Sigmoid colon (tissue), 7 donors: ENCODE measurements around the gene CCIN. TPM values are rescaled to one million over a fixed set of nuclear protein-coding genes. Genes with fewer than 3 reads are reported as not detected.

Source experiments
- DNase-seq: peaks from one replicate; pipeline ENCODE4 v3.0.0-alpha.2; 2019
- H3K27ac ChIP-seq, 4 donors: fragments of 200-600 bp; sonication (generic); one replicate each; pipeline ENCODE4 v1.5.1; 2016 to 2019; ENCODE audit warnings: mild to moderate bottlenecking in 1 of 4
- H3K27me3 ChIP-seq, 3 donors: fragments of 200-600 bp; sonication (generic); one replicate each; pipeline ENCODE4 v1.5.1; 2019; ENCODE audit warnings: mild to moderate bottlenecking in 1 of 3
- H3K36me3 ChIP-seq, 4 donors: fragments of 200-600 bp; sonication (generic); one replicate each; pipeline ENCODE4 v1.5.1; 2016 to 2019
- H3K4me1 ChIP-seq, 4 donors: fragments of 200-600 bp; sonication (generic); one replicate each; pipeline ENCODE4 v1.5.1; 2017 to 2019
- H3K4me3 ChIP-seq, 4 donors: fragments of 200-600 bp; sonication (generic); one replicate each; pipeline ENCODE4 v1.5.1; 2017 to 2019; ENCODE audit warnings: mild to moderate bottlenecking in 2 of 4, moderate library complexity in 1 of 4
- H3K9me3 ChIP-seq, 4 donors: fragments of 200-600 bp in 3 of 4; sonication (generic) in 3 of 4; one replicate each; pipeline versions ENCODE4 v1.5.1 to v1.6.1; 2013 to 2019
- EP300 ChIP-seq, 4 donors: sonication (generic); formaldehyde crosslinking; IDR thresholded peaks; one replicate each; pipeline ENCODE4 v1.6.1; 2017; ENCODE audit warnings: antibody characterized with exemption in 4 of 4
- POLR2A ChIP-seq, 2 donors: fragments of 450-650 bp; IDR thresholded peaks; one replicate each; pipeline ENCODE4 v1.6.1; 2016; ENCODE audit warnings: antibody characterized with exemption in 2 of 2, mild to moderate bottlenecking in 2 of 2, moderate library complexity in 2 of 2
- POLR2AphosphoS5 ChIP-seq, 4 donors: sonication (generic); formaldehyde crosslinking; IDR thresholded peaks; one replicate each; pipeline ENCODE4 v1.6.1; 2017; ENCODE audit warnings: antibody characterized with exemption in 4 of 4
- WGBS, 2 donors: extraction: QIAGEN DNeasy Blood & Tissue Kit; methylation state at CpG; one replicate each; pipeline ENCODE4 v1.1.7; 2013; 5-methylcytosine and 5-hydroxymethylcytosine counted together
- intact Hi-C: fragments of 100-400 bp; cut with DNase I; formaldehyde crosslinking; loops from one replicate; pipeline ENCODE4 v1.15.1; 2023
- polyA plus RNA-seq, 3 donors: library from polyadenylated mRNA; stranded (reverse); fragments of 200-250 nt; gene quantifications; one replicate each; pipeline ENCODE4 v1.2.3, GENCODE V29; 2013
- total RNA-seq, 4 donors: library from RNA; depleted of rRNA; stranded (reverse); fragments of >200 nt; gene quantifications; one replicate each; pipeline ENCODE4 v1.1.0, GENCODE V29; 2016
- TF ChIP-seq, protein P1 (sequence below), 4 experiments: fragments of 450-650 bp in 3 of 4; fragments of 200-600 bp in 1 of 4; IDR thresholded peaks; one replicate each; pipeline ENCODE4 v1.5.1; 2016 to 2019; ENCODE audit warnings: antibody characterized with exemption in 4 of 4, mild to moderate bottlenecking in 3 of 4, moderate library complexity in 2 of 4
- donor health status: healthy with polysubstance abuse.
- donor health status: Bipolar disorder and iron deficiency.
- donor health status: healthy.

Gene CCIN
- total and polyA plus RNA-seq, 7 donors = 0.07 to 2.5 (median 0.83) TPM; not detected in 3

DNA sequence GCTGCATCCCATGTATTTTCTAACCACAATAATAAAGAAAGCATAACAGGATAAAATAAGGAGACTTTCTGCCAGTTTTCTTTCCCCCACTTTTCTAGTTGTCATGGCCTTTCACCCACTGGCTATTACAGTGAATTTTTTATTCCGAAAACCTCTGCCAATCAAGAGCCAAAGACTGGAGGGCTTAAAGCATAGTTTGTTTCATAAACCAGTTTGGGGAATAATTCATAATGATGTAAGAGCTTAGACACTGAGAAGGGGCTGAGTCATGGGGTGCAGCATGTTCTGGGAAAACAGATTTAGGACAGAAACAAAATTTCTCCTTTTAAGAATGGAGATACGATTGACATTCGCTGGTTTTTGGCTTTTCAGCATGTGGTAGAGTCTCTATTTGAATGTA lies 37.1 kb upstream of the CCIN start:
- WGBS, 2 donors = 77 to 88% methylated on average over 3 of the region's 3 CpGs
- no peaks in the 10 kb centered on the region for H3K27me3 ChIP-seq
- intact Hi-C loops = no loop called here

DNA sequence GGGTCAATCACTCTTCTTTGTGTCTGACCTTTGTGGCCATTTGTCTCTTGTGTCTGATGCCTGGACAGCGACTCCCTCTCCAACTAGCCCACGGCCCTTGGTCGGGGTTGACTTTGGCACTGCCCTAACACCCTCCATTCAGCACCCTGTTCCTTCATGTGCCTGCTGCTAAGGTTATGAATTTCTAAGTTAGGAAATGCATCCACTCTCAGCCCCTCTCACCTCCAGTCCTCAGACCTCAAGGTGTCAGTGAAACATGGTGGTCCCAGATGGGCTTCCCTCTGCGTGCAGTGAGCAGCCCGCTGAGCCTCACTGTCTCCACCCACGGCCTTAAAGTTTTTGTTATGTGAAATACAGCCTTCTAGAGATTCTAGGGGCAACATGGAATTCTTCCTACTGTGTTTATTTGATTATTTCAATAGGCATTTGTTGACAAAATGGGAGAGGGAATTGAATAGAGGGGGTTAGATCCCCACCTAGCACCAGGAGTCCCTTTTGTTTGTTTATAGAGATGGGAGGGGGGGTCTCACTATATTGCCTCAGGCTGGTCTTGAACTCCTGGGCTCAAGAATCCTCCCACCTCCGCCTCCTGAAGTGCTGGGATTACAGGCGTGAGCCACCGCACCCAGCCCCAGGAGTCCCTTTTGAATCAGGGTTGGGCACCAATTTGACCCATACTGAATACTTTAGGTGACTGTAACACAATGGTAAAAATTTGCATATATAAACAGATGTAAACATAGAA lies 34.3 kb upstream of the CCIN start:
- peaks cover 0 to 41% (median 31%) of the 10 kb centered on the region in 4 donors for H3K4me1 ChIP-seq
- H3K9me3 ChIP-seq = no peaks in the 10 kb centered on the region
- no peak overlapping the region for H3K27ac ChIP-seq
- DNase-seq = no peak
- no peak for TF ChIP-seq POLR2AphosphoS5 (IDR thresholded peaks at IDR 0.05)
- no peak for TF ChIP-seq EP300 (IDR thresholded peaks at IDR 0.05)
- no peak for TF ChIP-seq POLR2A (IDR thresholded peaks at IDR 0.05)
- TF ChIP-seq, protein P1, sequence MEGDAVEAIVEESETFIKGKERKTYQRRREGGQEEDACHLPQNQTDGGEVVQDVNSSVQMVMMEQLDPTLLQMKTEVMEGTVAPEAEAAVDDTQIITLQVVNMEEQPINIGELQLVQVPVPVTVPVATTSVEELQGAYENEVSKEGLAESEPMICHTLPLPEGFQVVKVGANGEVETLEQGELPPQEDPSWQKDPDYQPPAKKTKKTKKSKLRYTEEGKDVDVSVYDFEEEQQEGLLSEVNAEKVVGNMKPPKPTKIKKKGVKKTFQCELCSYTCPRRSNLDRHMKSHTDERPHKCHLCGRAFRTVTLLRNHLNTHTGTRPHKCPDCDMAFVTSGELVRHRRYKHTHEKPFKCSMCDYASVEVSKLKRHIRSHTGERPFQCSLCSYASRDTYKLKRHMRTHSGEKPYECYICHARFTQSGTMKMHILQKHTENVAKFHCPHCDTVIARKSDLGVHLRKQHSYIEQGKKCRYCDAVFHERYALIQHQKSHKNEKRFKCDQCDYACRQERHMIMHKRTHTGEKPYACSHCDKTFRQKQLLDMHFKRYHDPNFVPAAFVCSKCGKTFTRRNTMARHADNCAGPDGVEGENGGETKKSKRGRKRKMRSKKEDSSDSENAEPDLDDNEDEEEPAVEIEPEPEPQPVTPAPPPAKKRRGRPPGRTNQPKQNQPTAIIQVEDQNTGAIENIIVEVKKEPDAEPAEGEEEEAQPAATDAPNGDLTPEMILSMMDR (IDR thresholded peaks at IDR 0.05) = no peak
- WGBS, 2 donors = 90 to 93% methylated on average over 9 of the region's 9 CpGs
- H3K36me3 ChIP-seq = no peaks in the 10 kb centered on the region
- H3K4me3 ChIP-seq = no peak overlapping the region
- intact Hi-C loops = loop anchor here (1.0 kb wide), 1 partner anchor 32 kb away; no protein-coding TSS in a partner anchor
- no peaks in the 10 kb centered on the region for H3K27me3 ChIP-seq

More for the DNA sequence above, 37.1 kb upstream of the CCIN start:
- Histone ChIP-seq H3K36me3 (no peaks in the 10 kb centered on the region), H3K4me1 (peaks cover 0 to 13% (median 5%) of the 10 kb centered on the region in 4 donors), H3K27ac (peak overlapping the region; percentile 13 to 39 (median 15)), H3K9me3 (no peaks in the 10 kb centered on the region), H3K4me3 (no peak overlapping the region)
- TF ChIP-seq, protein P1 (IDR thresholded peaks at IDR 0.05) = no peak
- TF ChIP-seq EP300 (IDR thresholded peaks at IDR 0.05) (no peak), POLR2A (IDR thresholded peaks at IDR 0.05) (no peak), POLR2AphosphoS5 (IDR thresholded peaks at IDR 0.05) (peak in 1 of 4 donors; percentile 24)
- DNase-seq = no peak

DNA sequence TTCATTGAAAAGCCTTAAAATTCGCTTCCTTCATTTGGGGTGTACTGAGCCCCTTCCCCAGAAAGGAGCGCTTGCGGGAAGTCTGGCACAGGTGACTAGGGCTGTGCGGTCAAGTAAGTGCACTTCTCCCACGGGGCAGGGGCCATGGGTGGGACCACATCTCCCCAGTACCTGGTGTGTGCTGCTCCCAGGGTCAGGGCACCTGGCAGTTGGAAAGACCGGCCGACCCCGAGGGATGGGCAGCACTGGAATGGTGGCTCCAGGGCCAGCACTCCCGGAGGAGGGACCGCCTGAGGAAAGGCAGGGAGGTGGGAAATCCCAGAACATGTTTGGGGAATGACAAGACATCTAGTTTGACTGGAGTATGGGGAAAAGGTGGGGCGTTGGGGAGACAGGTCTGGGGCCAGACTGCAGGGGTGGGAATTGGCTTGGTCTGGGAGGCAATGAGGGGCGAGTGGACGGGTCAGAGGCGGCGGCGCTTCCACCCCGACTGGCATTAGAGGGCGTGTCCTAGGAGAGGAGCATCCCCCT lies 33.4 kb upstream of the CCIN start:
- H3K27ac ChIP-seq = peak overlapping the region; percentile 90 to 99 (median 96)
- DNase-seq = no peak
- intact Hi-C loops = loop anchor here (1.0 to 2.0 kb wide), 2 partner anchors 33 to 55 kb away; partner anchors contain the start of gene CLTA
- 18 to 24% methylated on average over 18 of the region's 18 CpGs for WGBS, 2 donors
- no peaks in the 10 kb centered on the region for H3K9me3 ChIP-seq
- TF ChIP-seq, protein P1 (IDR thresholded peaks at IDR 0.05) = no peak
- no peaks in the 10 kb centered on the region for H3K36me3 ChIP-seq
- peak overlapping the region; percentile 69 to 99 (median 91) for H3K4me3 ChIP-seq
- H3K4me1 ChIP-seq = peaks cover 0 to 50% (median 40%) of the 10 kb centered on the region in 4 donors
- no peaks in the 10 kb centered on the region for H3K27me3 ChIP-seq

DNA sequence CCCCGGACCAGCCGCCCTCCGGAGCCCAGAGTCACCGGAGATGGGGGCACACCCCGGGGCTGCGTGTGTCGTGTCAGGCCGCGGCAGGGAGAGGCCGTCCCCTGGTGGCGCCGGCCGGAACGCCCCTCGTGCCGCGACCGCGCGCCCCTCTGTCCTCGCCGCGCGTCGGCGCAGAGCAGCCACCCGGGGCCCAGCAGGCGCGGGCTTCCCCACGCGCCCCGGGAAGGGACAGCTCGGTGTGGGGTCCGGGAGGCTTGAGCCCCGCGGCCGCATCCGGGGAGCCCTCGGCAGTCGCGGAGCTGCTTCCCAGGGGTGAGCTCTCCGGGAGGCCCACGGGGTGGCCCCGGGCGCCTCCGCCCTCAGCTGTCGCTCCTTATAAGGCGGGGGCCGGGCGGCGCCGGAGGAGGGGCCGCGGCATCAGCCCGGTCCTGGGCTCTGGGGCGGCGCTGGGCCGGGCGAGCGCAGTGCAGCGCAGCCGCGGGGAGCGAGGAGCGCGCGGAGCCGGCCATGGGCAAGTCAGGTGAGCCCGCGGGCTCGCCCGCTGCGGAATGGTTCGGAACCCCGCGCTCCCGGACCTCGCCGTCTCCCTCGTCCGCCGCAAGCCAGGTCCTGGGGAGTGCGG lies 32.8 kb upstream of the CCIN start, which contains the start of gene GLIPR2:
TSS of gene GLIPR2 (plus strand) at position 462 of the 622 bp plus-strand sequence. CDS start at position 508, 46 bp downstream.
- peak; percentile 59 to 93 (median 90) for TF ChIP-seq POLR2AphosphoS5 (IDR thresholded peaks at IDR 0.05)
- TF ChIP-seq POLR2A (IDR thresholded peaks at IDR 0.05) = peak; percentile 48 to 58
- TF ChIP-seq, protein P1 (IDR thresholded peaks at IDR 0.05) = peak in 1 of 4 experiments; percentile 28
- TF ChIP-seq EP300 (IDR thresholded peaks at IDR 0.05) = no peak
- Histone ChIP-seq H3K9me3 (no peaks in the 10 kb centered on the region), H3K27me3 (no peaks in the 10 kb centered on the region), H3K4me1 (peaks cover 0 to 56% (median 46%) of the 10 kb centered on the region in 4 donors), H3K27ac (peak within 1 kb of the TSS; percentile 90 to 99 (median 96)), H3K4me3 (peak within 1 kb of the TSS; percentile 69 to 99 (median 91)), H3K36me3 (no peaks in the 10 kb centered on the region)
- intact Hi-C loops = loop anchor here (2.0 kb wide), 1 partner anchor 54 kb away; the partner anchor contains the start of gene CLTA
- WGBS, 2 donors = 0 to 1% methylated on average over 83 of the region's 83 CpGs
- peak; percentile 92 for DNase-seq
